Measurements from ENCODE around the gene DOK7.
"Not testable (repeated sequence)": the region's sequence is repeated elsewhere in the genome, so short reads cannot be mapped to it uniquely, and the experiment has no call there.

The DOK7 gene

GRCh38 chr4:3524349-3524748, 61.2 kb downstream of the DOK7 start:
- no peak for DNase-seq

- DNase-seq: no peak
Observed at GRCh38 chr4:3524920-3525319, 61.8 kb downstream of the DOK7 start.

- no peak for DNase-seq
Observed at GRCh38 chr4:3525532-3526430, 62.7 kb downstream of the DOK7 start.

GRCh38 chr4:3526456-3526855, 63.4 kb downstream of the DOK7 start:
- DNase-seq: no peak

- DNase-seq: no peak
Observed at GRCh38 chr4:3527101-3527913, 64.2 kb downstream of the DOK7 start.

- no peak for DNase-seq
Observed at GRCh38 chr4:3527914-3528876, 65.1 kb downstream of the DOK7 start.

GRCh38 chr4:3529363-3529762, 66.3 kb downstream of the DOK7 start:
- DNase-seq: peak in 1 of 2 donors; percentile 36

- no peak for DNase-seq
Observed at GRCh38 chr4:3530051-3530450, 66.9 kb downstream of the DOK7 start.

GRCh38 chr4:3530663-3531254, 67.7 kb downstream of the DOK7 start:
- no peak for DNase-seq

GRCh38 chr4:3531318-3531878, 68.3 kb downstream of the DOK7 start:
- no peak for DNase-seq

- DNase-seq: peak; percentile 81 to 87
Observed at GRCh38 chr4:3531879-3532750, 69.0 kb downstream of the DOK7 start, which contains the start of gene LRPAP1. LRPAP1 (minus strand) TSS chr4:3532422; CDS start chr4:3532412, 10 bp downstream.

- DNase-seq: no peak
Observed at GRCh38 chr4:3532751-3533422, 69.8 kb downstream of the DOK7 start.

- DNase-seq: no peak
Observed at GRCh38 chr4:3533423-3533820, 70.3 kb downstream of the DOK7 start.

GRCh38 chr4:3535812-3536211, 72.7 kb downstream of the DOK7 start:
- DNase-seq: not testable (repeated sequence)

- DNase-seq: not testable (repeated sequence)
Observed at GRCh38 chr4:3538906-3539305, 75.8 kb downstream of the DOK7 start.

- DNase-seq: not testable (repeated sequence)
Observed at GRCh38 chr4:3543415-3543814, 80.3 kb downstream of the DOK7 start.
